ENCODE data around the gene RAB3GAP2. TPM values are rescaled to one million over a fixed set of nuclear protein-coding genes. Genes with fewer than 3 reads are reported as not detected.
"Not testable (repeated sequence)": the region's sequence is repeated elsewhere in the genome, so short reads cannot be mapped to it uniquely, and the experiment has no call there.

Gene RAB3GAP2
- total and polyA plus RNA-seq, 2 donors from 2014 or later, result 7.6 to 38.1 TPM

GRCh38 chr1:220250681-220251080 lies 21.6 kb downstream of the RAB3GAP2 start:
- no peaks in the 10 kb centered on the region for H3K27me3 ChIP-seq (ENCODE audit: control insufficient read depth, insufficient read depth, low read length)
- peaks cover 0 to 11% (median 0%) of the 10 kb centered on the region in 3 donors for H3K9me3 ChIP-seq (ENCODE audit: control insufficient read depth in 2 of 3, insufficient read depth in 1 of 3, low read length in 3 of 3)
- FAIRE-seq (no peak), DNase-seq (no peak)
- no peak overlapping the region for H3K27ac ChIP-seq (ENCODE audit: low read depth in 2 of 2, low read length in 2 of 2)
- intact Hi-C loops (cut with DNase I), result no loop called here
- H3K9ac ChIP-seq (ENCODE audit: low read length in 3 of 3), result no peak overlapping the region
- no peaks in the 10 kb centered on the region for H3K4me1 ChIP-seq (ENCODE audit: control insufficient read depth in 2 of 3, insufficient read depth in 2 of 3, low read depth in 1 of 3, low read length in 3 of 3)
- TF ChIP-seq CTCF (IDR thresholded peaks at IDR 0.05; ENCODE audit: borderline replicate concordance, extremely low read depth, insufficient read depth), result no peak
- H3K4me3 ChIP-seq (ENCODE audit: low read length in 3 of 3), result no peak overlapping the region
- H3K36me3 ChIP-seq (ENCODE audit: control insufficient read depth in 2 of 3, insufficient read depth in 3 of 3, low read length in 3 of 3), result peaks cover 0 to 7% (median 5%) of the 10 kb centered on the region in 3 donors

GRCh38 chr1:220249522-220249921 lies 22.7 kb downstream of the RAB3GAP2 start:
- DNase-seq (no peak), FAIRE-seq (no peak)
- H3K36me3 ChIP-seq (ENCODE audit: control insufficient read depth in 2 of 3, insufficient read depth in 3 of 3, low read length in 3 of 3), result peaks cover 0 to 7% (median 5%) of the 10 kb centered on the region in 3 donors
- no peak overlapping the region for H3K27ac ChIP-seq (ENCODE audit: low read depth in 2 of 2, low read length in 2 of 2)
- intact Hi-C loops (cut with DNase I), result no loop called here
- no peak overlapping the region for H3K9ac ChIP-seq (ENCODE audit: low read length in 3 of 3)
- no peaks in the 10 kb centered on the region for H3K4me1 ChIP-seq (ENCODE audit: control insufficient read depth in 2 of 3, insufficient read depth in 2 of 3, low read depth in 1 of 3, low read length in 3 of 3)
- no peaks in the 10 kb centered on the region for H3K27me3 ChIP-seq (ENCODE audit: control insufficient read depth, insufficient read depth, low read length)
- H3K4me3 ChIP-seq (ENCODE audit: low read length in 3 of 3), result no peak overlapping the region
- H3K9me3 ChIP-seq (ENCODE audit: control insufficient read depth in 2 of 3, insufficient read depth in 1 of 3, low read length in 3 of 3), result peaks cover 0 to 11% (median 0%) of the 10 kb centered on the region in 3 donors
- no peak for TF ChIP-seq CTCF (IDR thresholded peaks at IDR 0.05; ENCODE audit: borderline replicate concordance, extremely low read depth, insufficient read depth)

GRCh38 chr1:220248715-220249265 lies 23.5 kb downstream of the RAB3GAP2 start:
- H3K9ac ChIP-seq (ENCODE audit: low read length in 3 of 3); DNase-seq; H3K36me3 ChIP-seq (ENCODE audit: control insufficient read depth in 2 of 3, insufficient read depth in 3 of 3, low read length in 3 of 3); FAIRE-seq; H3K27ac ChIP-seq (ENCODE audit: low read depth in 2 of 2, low read length in 2 of 2); H3K4me1 ChIP-seq (ENCODE audit: control insufficient read depth in 2 of 3, insufficient read depth in 2 of 3, low read depth in 1 of 3, low read length in 3 of 3); H3K27me3 ChIP-seq (ENCODE audit: control insufficient read depth, insufficient read depth, low read length); intact Hi-C loops (cut with DNase I); H3K4me3 ChIP-seq (ENCODE audit: low read length in 3 of 3): not testable (repeated sequence)
- peaks cover 0 to 11% (median 0%) of the 10 kb centered on the region in 3 donors for H3K9me3 ChIP-seq (ENCODE audit: control insufficient read depth in 2 of 3, insufficient read depth in 1 of 3, low read length in 3 of 3)

GRCh38 chr1:220245900-220246299 lies 26.4 kb downstream of the RAB3GAP2 start:
- peaks cover 0 to 11% (median 0%) of the 10 kb centered on the region in 3 donors for H3K9me3 ChIP-seq (ENCODE audit: control insufficient read depth in 2 of 3, insufficient read depth in 1 of 3, low read length in 3 of 3)
- FAIRE-seq; H3K4me3 ChIP-seq (ENCODE audit: low read length in 3 of 3); intact Hi-C loops (cut with DNase I); H3K27me3 ChIP-seq (ENCODE audit: control insufficient read depth, insufficient read depth, low read length); H3K27ac ChIP-seq (ENCODE audit: low read depth in 2 of 2, low read length in 2 of 2); DNase-seq; H3K9ac ChIP-seq (ENCODE audit: low read length in 3 of 3); H3K4me1 ChIP-seq (ENCODE audit: control insufficient read depth in 2 of 3, insufficient read depth in 2 of 3, low read depth in 1 of 3, low read length in 3 of 3); H3K36me3 ChIP-seq (ENCODE audit: control insufficient read depth in 2 of 3, insufficient read depth in 3 of 3, low read length in 3 of 3): not testable (repeated sequence)

Data from kidney (tissue), 14 donors.